Measurements from ENCODE around the gene GALNT8.
"Not testable (repeated sequence)": the region's sequence is repeated elsewhere in the genome, so short reads cannot be mapped to it uniquely, and the experiment has no call there.

GALNT8 gene

DNA sequence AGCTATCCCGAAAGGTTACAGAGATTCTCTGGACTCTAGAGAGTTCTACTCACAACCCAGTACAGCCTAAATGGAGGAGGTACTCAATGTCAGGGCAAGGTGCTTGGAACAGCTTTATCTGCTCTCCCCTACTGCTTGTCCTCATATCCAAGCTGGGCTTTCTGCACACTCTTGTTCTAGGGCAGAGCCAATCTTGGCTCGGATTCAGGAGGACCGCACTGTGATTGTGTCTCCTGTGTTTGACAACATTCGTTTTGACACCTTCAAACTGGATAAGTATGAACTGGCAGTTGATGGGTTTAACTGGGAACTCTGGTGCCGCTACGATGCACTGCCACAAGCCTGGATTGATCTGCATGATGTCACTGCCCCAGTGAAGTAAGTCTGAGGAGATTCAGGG, 25.0 kb downstream of the GALNT8 start:
- DNase-seq, result no peak

GRCh38 chr12:4751654-4752053, 31.5 kb downstream of the GALNT8 start:
- not testable (repeated sequence) for DNase-seq

DNA sequence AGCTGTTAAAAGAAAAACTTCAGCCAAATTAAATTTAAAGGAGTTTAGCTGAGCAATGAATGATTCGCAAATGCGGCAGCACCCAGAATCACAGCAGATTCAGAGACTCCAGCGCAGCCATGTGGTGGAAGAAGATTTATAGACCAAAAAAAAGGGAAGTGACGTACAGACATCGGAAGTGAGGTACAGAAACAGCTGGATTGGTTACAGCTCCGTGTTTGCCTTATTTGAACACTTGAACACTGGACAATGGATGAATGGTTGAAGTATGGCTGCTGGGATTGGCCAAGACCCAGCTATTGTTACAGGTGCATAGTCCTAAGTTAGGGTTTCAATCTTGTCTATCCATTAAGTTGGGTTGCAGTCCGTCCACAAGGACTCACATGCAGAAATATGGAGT, 42.6 kb downstream of the GALNT8 start:
- DNase-seq, result no peak

DNA sequence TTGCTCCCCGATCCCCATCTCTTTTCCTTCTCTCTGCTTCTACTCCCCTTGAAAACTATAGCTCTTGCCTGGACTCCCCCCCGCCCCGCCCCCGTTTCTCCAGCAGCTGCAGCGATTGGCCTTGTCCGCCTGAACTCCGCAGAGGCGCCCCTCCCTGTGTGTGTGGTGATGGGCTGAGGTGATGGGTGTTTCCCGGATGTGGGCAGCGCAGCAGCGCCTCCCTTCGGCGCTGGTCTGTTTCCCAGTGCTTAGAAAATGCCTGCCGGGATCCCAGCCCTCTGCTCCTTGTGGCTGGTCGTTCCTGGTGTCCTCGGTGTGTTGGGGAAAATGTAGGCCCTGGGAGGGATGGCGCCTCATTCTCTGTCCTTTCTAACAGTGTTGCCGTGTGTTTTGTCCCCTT, 43.3 kb downstream of the GALNT8 start:
- no peak for DNase-seq

DNA sequence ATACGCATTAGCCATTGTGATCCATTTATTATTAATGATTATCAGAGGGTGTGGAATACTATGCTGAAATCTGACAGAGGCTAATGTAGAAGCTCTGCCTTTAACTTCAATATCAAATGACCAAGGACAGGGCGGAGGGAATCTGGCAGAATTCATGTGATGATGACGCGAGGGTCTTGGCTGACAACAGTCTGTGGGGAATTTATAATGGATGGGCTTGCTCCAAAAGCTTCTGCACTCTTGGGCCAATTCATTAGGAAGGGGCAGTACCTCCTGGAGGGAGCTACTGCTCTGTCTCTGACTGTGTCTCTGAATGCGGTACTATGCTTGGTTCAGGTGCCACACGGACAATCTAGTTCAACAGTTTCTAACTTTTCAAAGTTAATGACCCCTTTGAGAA, 46.2 kb downstream of the GALNT8 start:
- DNase-seq, result no peak

- no peak for DNase-seq
These were observed 47.0 kb downstream of the GALNT8 start for GRCh38 chr12:4767186-4767585.

DNA sequence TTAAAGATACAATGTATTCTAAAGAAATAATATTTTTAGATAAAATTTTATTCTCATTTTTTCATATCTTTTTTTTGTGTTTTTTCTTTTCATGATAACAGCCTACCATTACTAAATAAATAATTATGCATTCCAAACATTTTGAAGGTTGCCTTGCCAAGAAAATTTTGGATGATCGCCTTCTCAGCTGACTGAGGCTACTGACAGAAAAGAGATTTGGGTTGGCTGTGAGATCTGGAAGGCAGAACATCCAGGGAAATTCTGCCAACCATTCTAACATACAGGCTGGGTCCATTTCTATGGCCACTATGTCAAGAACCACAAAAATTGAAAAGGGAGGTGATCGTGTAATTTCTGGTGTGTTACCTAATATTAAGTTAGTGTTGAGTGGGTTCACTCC, 48.1 kb downstream of the GALNT8 start:
- DNase-seq, result no peak

GRCh38 chr12:4769073-4769472, 48.9 kb downstream of the GALNT8 start:
- DNase-seq, result no peak

DNA sequence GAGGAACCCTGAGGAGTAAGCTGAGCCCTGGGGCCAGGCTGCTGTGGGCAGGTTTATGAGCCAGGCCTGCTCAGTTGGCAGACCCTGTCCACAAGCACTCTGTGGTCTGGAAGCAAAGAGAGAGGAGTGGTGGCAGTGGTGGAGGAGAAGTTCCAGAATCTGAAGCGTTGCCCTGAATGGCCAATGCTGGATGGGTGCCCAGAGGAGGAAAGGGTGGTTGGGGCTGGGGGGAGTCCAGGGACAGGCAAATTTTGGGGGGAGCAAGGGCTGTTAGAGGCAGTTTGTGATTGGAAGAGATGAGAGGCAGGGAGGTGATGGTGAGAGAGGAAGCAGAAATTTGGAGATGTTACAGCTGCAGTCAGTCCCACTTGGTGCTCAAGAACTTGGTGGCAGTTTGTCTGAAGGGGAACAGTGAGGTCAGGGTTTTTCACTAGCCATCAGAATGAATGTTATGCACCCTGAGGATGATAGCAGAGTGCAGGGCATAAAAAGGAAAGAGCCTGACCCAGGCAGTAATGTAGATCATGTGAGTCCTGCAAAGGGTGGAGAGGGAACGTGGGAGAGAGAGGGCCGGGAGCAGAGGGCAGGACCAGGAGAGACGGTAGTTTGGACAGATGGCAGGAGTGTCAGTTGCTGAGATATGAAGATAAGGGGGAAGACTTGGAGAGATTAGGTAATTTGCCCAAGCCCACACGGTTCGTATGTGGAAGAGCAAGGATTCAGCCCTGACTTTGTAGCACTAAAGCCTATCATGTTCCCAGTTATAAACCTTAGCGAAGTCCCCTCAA, 51.2 kb downstream of the GALNT8 start:
- no peak for DNase-seq

GRCh38 chr12:4771960-4772566, 51.9 kb downstream of the GALNT8 start:
- no peak for DNase-seq

DNA sequence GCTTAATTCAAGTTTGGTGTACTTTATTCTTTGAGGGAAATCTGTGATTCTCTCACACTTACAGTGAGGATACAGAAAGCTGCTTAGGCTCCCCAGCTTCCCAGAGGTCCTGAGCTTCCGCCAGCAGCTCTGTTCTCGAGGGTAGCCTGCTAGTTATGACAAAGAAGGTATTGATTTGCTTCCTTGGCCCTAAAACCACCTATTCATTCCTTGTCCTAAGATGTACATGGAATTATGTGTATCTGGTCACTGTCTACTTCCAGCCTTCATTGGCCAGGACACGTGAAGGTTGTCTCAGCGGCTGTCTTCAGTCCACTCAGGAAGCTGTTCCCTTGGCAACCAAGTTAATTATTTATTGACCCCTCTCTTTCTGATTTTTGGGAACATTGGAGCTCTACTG, 55.7 kb downstream of the GALNT8 start:
- DNase-seq, result no peak

DNA sequence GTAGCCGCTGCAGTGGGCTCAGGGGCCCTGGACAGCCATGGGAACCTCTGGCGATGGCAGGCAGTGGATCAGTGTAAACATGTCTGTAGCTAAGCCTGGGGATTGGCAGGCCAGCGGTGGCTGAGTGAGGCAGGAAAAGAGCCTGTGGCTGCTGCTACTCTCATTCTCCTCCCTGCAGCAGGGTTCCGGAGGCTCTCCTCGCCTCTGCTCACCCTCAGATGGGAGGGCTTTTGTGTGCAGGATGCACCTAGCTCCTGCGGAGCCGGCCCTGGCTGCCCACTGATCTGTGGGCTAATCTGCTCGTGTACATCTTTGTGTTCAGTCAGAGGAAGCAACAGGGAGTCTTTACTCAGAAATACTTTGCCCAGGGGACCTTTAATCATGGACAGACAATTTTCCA, 59.5 kb downstream of the GALNT8 start:
- DNase-seq, result no peak

GRCh38 chr12:4780641-4781611, 60.7 kb downstream of the GALNT8 start:
- DNase-seq, result no peak

DNA sequence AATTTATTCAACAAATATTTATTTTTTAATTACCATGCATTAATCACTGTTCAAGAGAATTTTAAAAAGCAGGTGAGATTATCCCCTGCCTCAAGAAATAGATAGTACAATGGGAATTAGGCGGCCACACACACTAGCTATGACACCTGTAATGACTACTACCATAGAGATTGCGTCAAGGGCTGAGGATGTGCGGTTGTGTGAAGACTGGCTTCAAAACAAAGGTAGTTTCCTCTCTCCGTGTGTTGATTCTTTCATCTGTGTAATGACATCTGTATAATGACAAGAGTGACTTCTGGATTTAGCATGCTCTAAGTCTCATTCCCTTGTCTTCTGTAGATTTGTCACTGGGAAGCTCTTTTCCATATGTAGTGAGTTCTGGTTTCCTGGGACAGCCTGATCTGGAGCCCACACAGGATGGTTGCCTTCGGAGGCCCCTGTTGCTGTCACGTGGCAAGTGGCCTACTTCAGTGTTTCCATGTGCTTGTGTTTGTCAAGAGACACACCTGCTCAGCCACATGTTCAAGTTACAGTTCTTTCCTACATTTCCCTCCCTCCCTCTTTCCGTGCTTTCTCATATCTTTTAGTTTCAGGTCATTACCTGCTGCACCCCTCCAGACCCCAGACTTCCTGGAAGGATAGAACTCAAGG, 64.3 kb downstream of the GALNT8 start:
- DNase-seq, result no peak

DNA sequence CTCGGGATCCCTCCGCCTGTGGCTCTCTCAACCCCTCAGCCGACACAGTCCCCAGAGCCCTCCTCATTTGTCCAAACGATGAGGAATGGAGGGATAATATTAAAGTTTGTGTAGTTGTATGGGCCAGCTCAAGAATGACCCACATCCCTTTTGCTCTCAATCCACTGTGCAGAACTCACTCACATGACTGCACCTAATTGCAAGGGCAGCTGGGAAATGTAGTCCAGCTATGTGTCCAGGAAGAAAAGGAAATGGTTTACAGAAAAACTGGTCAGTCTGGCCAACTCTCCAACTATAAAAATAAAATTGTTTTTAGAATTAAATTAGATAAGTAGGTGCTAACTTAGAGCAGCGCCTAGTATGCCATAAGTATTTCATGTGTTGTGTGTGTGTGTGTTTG, 66.6 kb downstream of the GALNT8 start:
- DNase-seq, result no peak

- DNase-seq, result no peak
These were observed 67.8 kb downstream of the GALNT8 start for GRCh38 chr12:4787965-4788364.

DNA sequence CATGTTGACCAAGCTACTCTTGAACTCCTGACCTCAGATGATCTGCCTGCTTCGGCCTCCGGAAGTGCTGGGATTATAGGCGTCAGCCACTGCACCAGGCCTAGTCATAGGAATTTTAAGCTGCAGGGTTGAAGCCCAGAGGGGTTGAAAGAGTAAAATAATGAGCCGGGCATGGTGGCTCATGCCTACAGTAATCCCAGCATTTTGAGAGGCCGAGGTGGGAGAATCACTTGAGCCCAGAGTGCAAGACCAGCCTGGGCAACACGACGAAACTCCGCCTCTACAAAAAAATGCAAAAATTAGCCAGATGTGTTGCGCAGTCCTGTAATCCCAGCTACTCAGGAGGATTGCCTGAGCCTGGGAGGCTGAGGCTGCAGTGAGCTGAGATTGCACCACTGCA, 69.6 kb downstream of the GALNT8 start:
- DNase-seq, result no peak

- DNase-seq, result no peak
These were observed 71.3 kb downstream of the GALNT8 start for GRCh38 chr12:4791497-4791896.

- DNase-seq, result no peak
These were observed 74.3 kb downstream of the GALNT8 start for GRCh38 chr12:4794491-4794890.

- no peak for DNase-seq
These were observed 76.0 kb downstream of the GALNT8 start for GRCh38 chr12:4796216-4796615.

DNA sequence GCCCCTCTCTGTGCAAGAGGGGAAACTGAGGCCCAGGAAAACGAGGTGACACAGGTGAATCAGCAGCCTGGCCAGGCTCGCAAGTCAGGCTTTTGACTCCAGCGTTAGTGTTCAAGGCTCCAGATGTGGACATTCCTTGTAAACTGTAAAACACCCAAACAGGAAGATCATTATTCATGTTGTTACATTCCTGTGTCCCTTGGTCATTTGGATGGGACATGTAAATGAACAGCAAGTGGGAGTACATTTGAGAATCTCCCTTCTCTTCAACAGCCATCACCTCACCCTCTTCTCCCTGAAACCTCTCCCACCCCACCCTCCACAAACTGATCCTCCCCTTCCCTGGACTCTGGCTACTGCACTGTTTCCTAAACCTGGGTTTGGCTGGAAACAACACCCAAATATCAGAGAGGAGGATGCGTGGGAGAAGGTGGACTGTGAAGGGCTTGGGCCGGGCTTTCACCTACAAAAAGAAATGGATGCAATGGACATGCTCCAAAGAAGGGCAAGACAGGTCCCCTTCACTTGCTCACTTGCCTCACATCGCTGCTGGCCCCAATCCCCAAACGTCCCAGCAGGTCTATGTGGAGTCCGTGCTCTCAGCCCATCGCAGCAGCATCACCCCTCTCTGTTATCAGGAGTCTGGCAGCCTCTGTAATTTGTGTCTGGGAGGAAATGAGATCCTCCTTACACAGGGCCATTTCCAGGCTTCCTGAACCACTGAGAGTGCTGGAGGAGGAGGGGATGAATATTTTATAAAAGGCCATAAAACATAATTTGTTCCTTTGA, 76.7 kb downstream of the GALNT8 start:
- no peak for DNase-seq

DNA sequence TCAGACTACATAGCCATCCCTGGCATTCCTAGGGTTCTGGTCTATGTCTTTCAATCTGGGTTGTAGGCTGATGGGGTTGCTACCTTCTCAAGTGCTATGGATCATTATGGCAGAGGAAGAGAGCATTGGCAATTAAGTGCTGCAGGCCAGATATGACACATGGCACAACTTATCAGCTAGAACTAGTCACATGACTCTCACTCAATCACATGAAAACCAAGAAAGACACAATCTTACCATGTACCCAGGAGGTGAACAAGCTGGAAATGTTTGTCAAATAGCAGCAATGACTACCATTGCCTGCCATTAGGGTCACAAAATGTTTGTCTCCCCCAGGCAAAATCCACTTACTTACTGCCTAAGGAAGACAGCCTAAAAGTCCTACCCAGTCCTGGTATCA, 80.4 kb downstream of the GALNT8 start:
- no peak for DNase-seq
